ENCODE measurements around the gene FAM83C. TPM values are rescaled to one million over a fixed set of nuclear protein-coding genes. Genes with fewer than 3 reads are reported as not detected.

Gene FAM83C
- polyA plus RNA-seq, 4 donors: 0.06 to 0.07 (median 0.06) TPM; not detected in 1

DNA sequence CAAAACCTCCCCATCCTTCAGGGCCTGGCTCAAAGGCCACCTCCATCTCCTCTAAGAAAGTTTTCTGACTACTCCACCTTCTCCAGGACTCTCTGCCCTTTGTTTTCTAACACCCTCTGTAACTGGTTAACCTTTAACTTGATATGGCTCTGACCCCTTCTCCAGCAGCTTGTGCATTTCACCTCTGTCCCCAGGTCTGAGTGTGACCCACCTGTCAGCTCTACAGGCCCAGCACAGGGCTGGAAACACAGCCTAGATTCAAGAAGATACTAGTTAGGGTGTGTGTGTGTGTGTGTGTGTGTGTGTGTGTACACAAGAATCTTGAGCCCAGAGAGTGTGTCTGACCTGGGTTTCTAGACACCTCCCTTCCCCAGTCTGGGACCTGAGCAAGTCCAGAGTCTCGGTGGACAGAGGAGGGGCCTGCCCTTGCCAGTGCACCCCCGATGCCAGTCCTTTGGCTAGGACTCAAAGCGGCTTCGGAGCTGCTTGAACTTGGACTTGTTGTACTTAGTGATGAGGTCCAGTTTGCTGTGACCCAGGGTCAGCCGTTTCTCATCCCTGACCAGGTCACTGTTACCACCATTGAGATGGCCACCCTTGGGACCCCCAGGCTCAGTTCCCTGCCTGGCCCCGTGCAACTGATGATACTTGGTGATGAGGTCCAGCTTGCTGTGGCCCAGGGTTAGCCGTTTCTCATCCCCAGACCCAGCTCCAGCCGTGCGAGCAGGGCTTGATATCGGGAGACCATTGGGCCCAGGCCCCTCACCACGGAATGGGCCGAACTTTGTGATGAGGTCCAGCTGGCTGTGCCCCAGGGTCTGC lies 5.9 kb downstream of the FAM83C start:
- DNase-seq (ENCODE audit: low read depth in 4 of 4, low spot score in 3 of 4): no peak

- no peak for DNase-seq (ENCODE audit: low read depth in 4 of 4, low spot score in 3 of 4)
Observed at GRCh38 chr20:35285806-35286076, 6.5 kb downstream of the FAM83C start.

GRCh38 chr20:35284992-35285805 lies 7.0 kb downstream of the FAM83C start:
- DNase-seq (ENCODE audit: low read depth in 4 of 4, low spot score in 3 of 4): no peak

GRCh38 chr20:35284267-35284991 lies 7.8 kb downstream of the FAM83C start, which contains the start of gene EIF6:
Gene EIF6 (minus strand): TSS chr20:35284772. CDS start chr20:35284487, 285 bp downstream.
- DNase-seq (ENCODE audit: low read depth in 4 of 4, low spot score in 3 of 4): peak; percentile 69 to 79 (median 74)

- DNase-seq (ENCODE audit: low read depth in 4 of 4, low spot score in 3 of 4): no peak
Observed at GRCh38 chr20:35283441-35284266, 8.6 kb downstream of the FAM83C start.

DNA sequence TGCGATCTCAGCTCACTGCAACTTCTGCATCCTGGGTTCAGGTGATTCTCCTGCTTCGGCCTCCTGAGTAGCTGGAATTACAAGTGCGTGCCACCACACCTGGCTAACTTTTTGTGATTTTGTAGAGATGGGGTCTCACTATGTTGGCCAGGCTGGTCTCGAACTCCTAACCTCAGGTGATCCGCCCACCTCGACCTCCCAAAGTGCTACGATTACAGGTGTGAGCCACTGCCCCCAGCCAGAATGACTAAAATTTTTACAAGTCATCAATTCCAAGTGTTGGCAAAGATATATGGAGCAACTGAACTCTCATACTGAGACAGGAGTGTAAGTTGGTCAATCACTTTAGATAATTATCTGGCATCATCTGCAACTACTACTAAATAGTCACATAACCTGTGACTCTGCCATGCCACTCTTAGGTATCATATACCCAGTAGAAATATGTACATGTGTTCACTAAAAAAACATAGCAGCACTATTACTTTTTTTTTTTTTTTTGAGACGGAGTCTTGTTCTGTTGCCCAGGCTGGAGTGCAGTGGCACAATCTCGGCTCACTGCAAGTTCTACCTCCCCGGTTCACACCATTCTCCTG lies 10.6 kb downstream of the FAM83C start:
- no peak for DNase-seq (ENCODE audit: low read depth in 4 of 4, low spot score in 3 of 4)

DNA sequence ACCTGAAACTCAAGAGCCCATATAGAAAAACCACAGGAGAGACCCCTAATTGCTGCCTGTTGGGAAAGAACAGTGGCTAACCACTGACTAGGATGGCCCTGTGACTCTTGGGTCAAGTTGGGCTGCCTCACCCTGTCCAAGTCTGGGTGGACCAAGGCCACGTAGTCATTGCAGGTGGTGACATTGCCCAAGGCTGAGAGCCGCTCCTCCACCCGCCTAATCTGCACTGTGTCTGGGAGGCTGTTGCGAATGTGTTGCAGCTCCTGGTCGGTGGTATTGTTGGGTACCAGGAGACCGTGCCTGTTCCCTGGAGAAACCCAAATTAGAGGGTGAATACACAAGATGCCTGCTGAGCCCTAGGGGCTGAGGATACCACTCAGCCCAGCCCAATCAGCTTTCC lies 11.7 kb downstream of the FAM83C start:
- DNase-seq (ENCODE audit: low read depth in 4 of 4, low spot score in 3 of 4): no peak

- DNase-seq (ENCODE audit: low read depth in 4 of 4, low spot score in 3 of 4): no peak
Observed at GRCh38 chr20:35279533-35280174, 12.6 kb downstream of the FAM83C start.

DNA sequence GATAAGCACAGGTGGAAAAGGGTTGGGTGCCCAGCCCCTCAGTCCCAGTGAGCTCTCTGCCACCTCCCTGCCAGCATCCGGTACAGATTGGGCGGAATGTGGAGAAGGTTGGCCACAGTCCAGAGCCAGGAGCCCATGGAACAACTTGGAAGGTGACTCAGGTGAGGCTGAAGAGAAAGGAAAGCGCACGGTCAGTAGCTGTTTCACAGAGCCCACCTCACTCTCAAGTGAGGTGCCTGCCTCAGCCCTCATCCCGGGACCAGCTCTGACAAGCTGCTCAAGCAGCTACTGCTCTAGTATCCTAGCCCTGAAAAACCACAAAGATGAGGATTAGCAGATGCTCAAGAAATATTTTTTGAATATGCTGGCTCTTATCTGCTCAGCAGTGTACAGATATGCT lies 13.2 kb downstream of the FAM83C start:
- DNase-seq (ENCODE audit: low read depth in 4 of 4, low spot score in 3 of 4): no peak

DNA sequence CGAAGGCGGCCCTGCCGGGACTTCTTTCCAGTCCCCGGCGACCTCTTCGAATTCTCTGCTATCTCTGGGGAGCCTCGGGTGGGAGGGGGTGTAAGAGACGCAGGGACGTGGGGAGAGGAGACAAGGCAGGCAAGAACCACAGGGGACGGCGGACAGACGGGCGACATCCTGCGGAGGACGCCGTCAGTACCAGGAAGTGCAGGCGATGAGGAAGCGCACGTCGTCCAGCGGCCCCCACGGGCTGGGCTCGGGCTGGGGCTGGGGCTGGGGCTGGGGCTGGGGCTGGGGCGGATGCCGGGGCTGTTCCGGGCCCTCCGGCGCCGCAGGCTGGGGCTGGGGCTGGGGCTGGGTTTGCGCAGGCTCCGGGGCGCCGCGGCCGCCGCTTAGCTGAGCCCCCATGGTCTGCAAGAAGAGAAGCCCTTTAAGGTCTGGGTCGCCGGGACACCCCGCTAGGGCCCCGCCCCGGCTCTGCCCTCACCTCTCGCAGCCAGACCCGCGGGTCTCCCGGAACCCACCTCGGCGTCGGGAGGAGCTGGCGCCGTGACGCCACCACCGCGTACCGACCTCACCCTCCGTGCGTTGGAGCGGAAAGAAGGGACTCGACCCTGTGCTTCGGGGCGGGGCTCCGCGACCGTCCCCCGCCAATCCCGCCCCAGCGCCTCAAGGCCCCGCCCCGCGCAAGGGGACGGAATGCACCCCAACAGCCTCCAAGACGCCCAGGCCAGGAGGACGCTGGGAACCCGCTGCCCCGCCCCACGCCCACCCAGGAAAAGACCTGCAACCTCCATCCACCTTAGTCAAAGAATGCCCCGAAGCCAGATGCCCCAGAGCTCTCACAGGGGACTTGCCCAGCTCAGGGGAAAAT lies 14.5 kb downstream of the FAM83C start, which contains the start of gene MMP24OS:
Gene MMP24OS, minus strand, starts transcription at position 592 of the 865 bp plus-strand sequence. Its CDS starts 193 bp downstream, at position 399.
- peak; percentile 64 to 84 (median 80) for DNase-seq (ENCODE audit: low read depth in 4 of 4, low spot score in 3 of 4)

DNA sequence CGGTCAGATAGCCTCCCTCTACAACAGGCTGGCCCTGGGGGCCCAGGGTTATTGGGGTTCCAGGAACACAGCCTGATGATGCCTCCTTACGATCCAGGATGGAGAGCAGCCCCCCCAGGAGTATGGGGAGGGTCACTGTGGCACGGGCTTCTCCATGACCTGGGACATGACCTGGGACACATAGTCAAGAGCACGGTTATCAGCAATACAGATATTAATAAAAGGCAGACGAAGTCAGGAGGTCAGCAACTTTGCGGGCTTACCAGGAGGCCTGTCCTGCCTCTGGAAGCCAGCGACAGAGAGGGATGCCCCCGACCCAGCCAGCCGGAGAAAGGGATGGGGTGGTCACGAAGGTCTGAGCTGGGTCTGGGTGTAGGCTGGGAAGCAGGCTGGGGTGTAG lies 15.1 kb downstream of the FAM83C start:
- no peak for DNase-seq (ENCODE audit: low read depth in 4 of 4, low spot score in 3 of 4)

- no peak for DNase-seq (ENCODE audit: low read depth in 4 of 4, low spot score in 3 of 4)
Observed at GRCh38 chr20:35276408-35276807, 15.8 kb downstream of the FAM83C start.

DNA sequence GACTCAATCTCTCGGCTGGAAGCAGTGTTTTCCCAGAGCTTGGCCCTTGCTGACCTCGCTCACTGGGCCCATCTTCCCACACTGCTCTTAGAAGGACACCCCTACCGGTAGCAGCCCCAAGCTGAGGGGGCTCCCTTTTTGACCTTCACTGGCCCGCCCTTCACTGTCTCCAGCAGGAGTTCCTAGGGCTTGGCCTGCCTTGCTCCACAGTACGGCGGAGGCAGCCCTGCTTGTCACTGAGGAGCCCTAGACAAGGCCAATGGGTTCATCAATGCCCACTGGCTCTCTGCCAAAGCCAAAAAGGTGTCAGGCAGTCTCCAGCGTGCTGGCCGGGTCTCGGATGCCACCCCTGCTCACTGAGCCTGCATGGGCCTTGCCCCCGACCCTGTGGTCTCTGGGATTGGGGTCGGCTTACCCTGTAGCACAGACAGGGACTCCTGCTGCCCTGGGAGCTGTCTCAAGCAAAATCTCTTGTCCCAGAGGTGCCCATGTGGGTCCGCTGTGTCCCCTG lies 16.4 kb downstream of the FAM83C start:
- DNase-seq (ENCODE audit: low read depth in 4 of 4, low spot score in 3 of 4): no peak

DNA sequence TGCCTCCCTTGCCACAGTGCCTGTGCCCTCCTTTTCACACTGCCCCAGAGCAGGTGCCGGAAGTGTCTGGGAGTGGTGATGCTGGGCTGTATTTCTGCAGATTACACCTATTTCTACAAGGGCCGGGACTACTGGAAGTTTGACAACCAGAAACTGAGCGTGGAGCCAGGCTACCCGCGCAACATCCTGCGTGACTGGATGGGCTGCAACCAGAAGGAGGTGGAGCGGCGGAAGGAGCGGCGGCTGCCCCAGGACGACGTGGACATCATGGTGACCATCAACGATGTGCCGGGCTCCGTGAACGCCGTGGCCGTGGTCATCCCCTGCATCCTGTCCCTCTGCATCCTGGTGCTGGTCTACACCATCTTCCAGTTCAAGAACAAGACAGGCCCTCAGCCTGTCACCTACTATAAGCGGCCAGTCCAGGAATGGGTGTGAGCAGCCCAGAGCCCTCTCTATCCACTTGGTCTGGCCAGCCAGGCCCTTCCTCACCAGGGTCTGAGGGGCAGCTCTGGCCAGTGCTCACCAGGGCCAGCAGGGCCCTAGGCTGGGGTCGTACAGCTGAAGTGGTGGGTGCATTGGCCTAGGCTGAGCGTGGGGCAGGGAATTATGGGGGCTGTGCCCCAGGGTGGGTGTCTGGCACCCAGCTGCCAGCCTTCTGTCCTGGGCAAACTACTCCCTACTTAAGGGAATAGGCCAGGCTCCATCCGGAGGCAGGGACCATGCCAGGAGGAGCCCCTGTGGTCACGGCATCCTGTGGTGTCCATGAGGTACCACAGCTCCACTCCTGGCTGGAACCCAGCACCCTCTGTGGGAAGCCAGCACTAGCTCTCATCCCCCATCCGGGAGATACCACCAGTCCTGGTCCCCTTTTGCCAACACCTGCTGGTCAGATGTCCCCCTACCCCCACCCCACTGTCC lies 17.8 kb downstream of the FAM83C start:
- no peak for DNase-seq (ENCODE audit: low read depth in 4 of 4, low spot score in 3 of 4)

DNA sequence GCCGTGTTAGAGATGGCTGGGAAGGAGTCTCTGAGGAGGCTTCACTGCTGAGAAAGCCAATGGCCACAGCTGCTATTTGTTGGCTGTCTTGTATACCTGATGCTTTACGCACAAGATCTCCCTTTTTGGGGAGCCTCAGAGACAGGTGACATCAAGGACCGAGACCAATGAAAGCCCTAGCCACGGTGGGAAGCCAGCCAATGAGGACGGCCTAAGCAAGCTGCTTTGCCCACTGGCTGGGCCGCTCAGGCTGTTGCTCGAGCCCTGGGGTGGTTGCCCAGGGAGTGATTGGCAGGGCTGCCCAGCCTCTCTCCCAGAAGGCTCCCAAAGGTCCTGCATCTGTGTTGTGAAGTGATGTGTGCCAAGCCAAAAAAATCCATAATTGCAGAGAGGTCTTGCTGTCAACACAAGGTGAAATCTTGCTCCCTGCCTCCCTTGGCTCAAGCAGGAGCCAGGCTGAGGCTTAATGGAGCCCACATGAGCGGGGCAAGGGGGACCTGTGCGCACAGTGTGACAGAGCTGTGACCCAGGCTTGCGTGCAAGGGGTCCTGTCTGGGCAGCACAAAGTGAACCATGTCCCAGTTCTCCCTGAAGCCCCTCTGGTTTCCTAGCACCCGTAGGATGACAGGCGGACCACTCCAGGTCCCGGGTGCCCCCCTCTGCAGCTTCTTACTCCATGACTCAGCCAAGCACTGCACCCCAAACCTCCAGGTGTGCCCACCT lies 18.6 kb downstream of the FAM83C start:
- DNase-seq (ENCODE audit: low read depth in 4 of 4, low spot score in 3 of 4): no peak

GRCh38 chr20:35271904-35272303 lies 20.3 kb downstream of the FAM83C start:
- DNase-seq (ENCODE audit: low read depth in 4 of 4, low spot score in 3 of 4): no peak

All from right renal pelvis (tissue), 4 donors.